WTC11 (cell line): ENCODE measurements around the gene OST4. TPM values are rescaled to one million over a fixed set of nuclear protein-coding genes. Genes with fewer than 3 reads are reported as not detected.

Experiments used
- ATAC-seq: fragments of 200-7000 bp; cut with Tn5 transposase; 2 replicates; pipeline ENCODE4 v1.10.0; 2021; ENCODE audit warnings: mild to moderate bottlenecking, moderate library complexity
- CTCF ChIA-PET: fragments of 300-600 bp; sonication (Branson Sonifier 250); formaldehyde crosslinking; loops from one replicate; lab custom pipeline; 2021; ENCODE audit warnings: antibody characterized with exemption; lab: Charles Lee
- POLR2A ChIA-PET: fragments of 350-600 bp; sonication (Branson Sonifier 250); formaldehyde crosslinking; loops from one replicate; lab custom pipeline; 2021; ENCODE audit warnings: antibody characterized with exemption; lab: Charles Lee
- DNase-seq: peaks from one replicate; pipeline ENCODE4 v3.0.0; 2021; ENCODE audit warnings: low spot score
- H3K27ac Mint-ChIP-seq: 2 replicates; pipeline ENCODE4 v1.8.0; 2021; ENCODE audit warnings: mixed read lengths
- H3K27me3 Mint-ChIP-seq: 2 replicates; pipeline ENCODE4 v1.8.0; 2021; ENCODE audit warnings: low read depth, mild to moderate bottlenecking, moderate library complexity, mixed read lengths
- H3K36me3 Mint-ChIP-seq: 2 replicates; pipeline ENCODE4 v1.8.0; 2021; ENCODE audit warnings: mixed read lengths
- H3K4me1 Mint-ChIP-seq: 2 replicates; pipeline ENCODE4 v1.8.0; 2022; ENCODE audit warnings: mixed read lengths
- H3K4me3 Mint-ChIP-seq: 2 replicates; pipeline ENCODE4 v1.8.0; 2021; ENCODE audit warnings: mild to moderate bottlenecking, moderate library complexity, mixed read lengths
- H3K9me3 Mint-ChIP-seq: 2 replicates; pipeline ENCODE4 v1.8.0; 2021; ENCODE audit warnings: mixed read lengths
- CREM ChIP-seq: sonication (generic); formaldehyde crosslinking; IDR thresholded peaks from 2 replicates; pipeline ENCODE4 v1.8.1; 2022; ENCODE audit warnings: mild to moderate bottlenecking, missing genetic modification reagents, moderate library complexity
- FOXP4 ChIP-seq: sonication (generic); formaldehyde crosslinking; IDR thresholded peaks from 2 replicates; pipeline ENCODE4 v1.8.0; 2022; ENCODE audit warnings: mild to moderate bottlenecking, missing genetic modification reagents
- JUN ChIP-seq: sonication (generic); formaldehyde crosslinking; IDR thresholded peaks from 2 replicates; pipeline ENCODE4 v1.8.0; 2023; ENCODE audit warnings: mild to moderate bottlenecking, missing genetic modification reagents
- MAX ChIP-seq: sonication (generic); formaldehyde crosslinking; IDR thresholded peaks from 2 replicates; pipeline ENCODE4 v1.8.0; 2022; ENCODE audit warnings: mild to moderate bottlenecking, missing genetic modification reagents
- OVOL2 ChIP-seq: fragments of 250-450 bp; sonication (Bioruptor Pico); IDR thresholded peaks from 2 replicates; pipeline ENCODE4 v1.9.0; 2021; ENCODE audit warnings: mild to moderate bottlenecking, borderline replicate concordance
- USF1 ChIP-seq: sonication (generic); formaldehyde crosslinking; IDR thresholded peaks from 2 replicates; pipeline ENCODE4 v1.8.0; 2022; ENCODE audit warnings: mild to moderate bottlenecking, missing genetic modification reagents
- ZBTB21 ChIP-seq: sonication (generic); formaldehyde crosslinking; IDR thresholded peaks from 2 replicates; pipeline ENCODE4 v1.8.1; 2023; ENCODE audit warnings: mild to moderate bottlenecking, missing genetic modification reagents, borderline replicate concordance
- ZNF423 ChIP-seq: fragments of 250-450 bp; sonication (Bioruptor Pico); IDR thresholded peaks from 2 replicates; pipeline ENCODE4 v2.1.2; 2022; ENCODE audit warnings: mild to moderate bottlenecking, moderate library complexity
- ZNF671 ChIP-seq: fragments of 250-450 bp; sonication (Bioruptor Pico); IDR thresholded peaks from 2 replicates; pipeline ENCODE4 v1.8.0; 2021; ENCODE audit warnings: mild to moderate bottlenecking
- total RNA-seq: library from RNA; stranded (reverse); gene quantifications from 3 replicates; pipeline ENCODE4 v1.2.3, GENCODE V29; 2021
- TF ChIP-seq, protein P1 (sequence below): sonication (generic); formaldehyde crosslinking; IDR thresholded peaks from 2 replicates; pipeline ENCODE4 v1.8.1; 2023; ENCODE audit warnings: mild to moderate bottlenecking, moderate library complexity, missing genetic modification reagents
- TF ChIP-seq, protein P2 (sequence below): sonication (generic); formaldehyde crosslinking; IDR thresholded peaks from 2 replicates; pipeline ENCODE4 v1.8.0; 2023; ENCODE audit warnings: missing genetic modification reagents, mild to moderate bottlenecking, borderline replicate concordance
- TF ChIP-seq, protein P3 (sequence below): sonication (generic); formaldehyde crosslinking; IDR thresholded peaks from 2 replicates; pipeline ENCODE4 v1.8.1; 2022; ENCODE audit warnings: low read depth, missing genetic modification reagents, borderline replicate concordance
- TF ChIP-seq, protein P4 (sequence below): sonication (generic); formaldehyde crosslinking; IDR thresholded peaks from 2 replicates; pipeline ENCODE4 v1.8.1; 2022; ENCODE audit warnings: mild to moderate bottlenecking, missing genetic modification reagents, moderate library complexity, borderline replicate concordance

The OST4 gene
- total RNA-seq, 1 experiment from 2014 or later = 210 TPM

- no peak for TF ChIP-seq CREM (CRISPR knock-in tag)
Observed at GRCh38 chr2:27072920-27073319, 1.5 kb upstream of the OST4 start (continued).

DNA sequence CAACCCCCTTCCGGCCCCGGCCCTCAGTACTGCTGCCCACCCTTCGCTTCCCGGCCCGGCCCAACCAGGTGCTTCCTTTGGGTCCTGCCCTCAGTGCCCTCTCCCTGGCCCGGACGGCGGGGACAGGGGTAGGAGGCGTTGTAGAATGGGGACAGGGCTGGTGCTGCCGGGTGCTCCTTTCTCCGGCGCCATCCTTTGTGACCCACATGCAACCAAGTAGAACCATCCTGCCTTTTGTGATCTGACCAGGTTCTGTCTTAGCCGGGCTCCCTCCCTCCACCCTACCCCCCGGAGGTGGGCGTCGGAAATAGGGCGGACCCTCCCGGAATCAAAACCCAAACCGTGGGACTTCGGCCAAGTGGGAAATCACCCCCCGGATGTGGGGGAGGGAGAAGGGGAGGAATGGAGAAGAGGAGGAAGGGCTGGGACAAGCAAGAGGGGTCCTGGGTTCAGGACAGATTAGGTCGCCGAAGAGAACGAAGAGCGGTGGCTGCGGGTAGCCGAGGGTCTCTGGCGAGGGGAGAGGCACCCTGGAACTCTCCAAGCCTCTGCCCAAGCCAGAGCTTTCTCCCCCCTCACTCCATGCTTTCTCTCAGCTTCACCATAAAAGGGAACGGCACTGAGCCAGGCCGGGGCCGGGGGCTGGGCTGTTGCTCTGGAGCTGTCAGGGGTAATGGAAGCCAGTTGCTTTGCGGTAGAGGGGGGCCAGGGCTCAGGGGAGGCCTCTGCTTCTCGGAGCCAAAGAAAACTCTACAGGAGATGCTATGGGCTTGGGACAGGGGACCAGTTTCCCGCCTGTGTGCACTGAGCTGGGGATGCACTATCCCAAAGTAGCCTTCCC lies 756 bp upstream of the OST4 start:
- Mint-ChIP-seq H3K9me3 (no peaks in the 10 kb centered on the region), H3K27ac (peak overlapping the region; percentile 84), H3K4me1 (peaks cover 11% of the 10 kb centered on the region), H3K36me3 (peaks cover 28% of the 10 kb centered on the region), H3K27me3 (peaks cover 7% of the 10 kb centered on the region), H3K4me3 (peak overlapping the region; percentile 94)
- ATAC-seq (peak; percentile 69), DNase-seq (peak; percentile 57)
- ChIA-PET POLR2A (interaction anchor here (1.0 to 3.2 kb wide), 9 partner anchors 9 to 140 kb away, joined by 3 to 27 read pairs (median 5); partner anchors contain the start of genes AGBL5, KHK, SLC5A6 and TMEM214), CTCF (interaction anchor here (0.6 to 4.5 kb wide), 16 partner anchors 9 to 226 kb away, joined by 3 to 50 read pairs (median 6); partner anchors contain the start of genes AGBL5, KHK and PREB)
- TF ChIP-seq, protein P1, sequence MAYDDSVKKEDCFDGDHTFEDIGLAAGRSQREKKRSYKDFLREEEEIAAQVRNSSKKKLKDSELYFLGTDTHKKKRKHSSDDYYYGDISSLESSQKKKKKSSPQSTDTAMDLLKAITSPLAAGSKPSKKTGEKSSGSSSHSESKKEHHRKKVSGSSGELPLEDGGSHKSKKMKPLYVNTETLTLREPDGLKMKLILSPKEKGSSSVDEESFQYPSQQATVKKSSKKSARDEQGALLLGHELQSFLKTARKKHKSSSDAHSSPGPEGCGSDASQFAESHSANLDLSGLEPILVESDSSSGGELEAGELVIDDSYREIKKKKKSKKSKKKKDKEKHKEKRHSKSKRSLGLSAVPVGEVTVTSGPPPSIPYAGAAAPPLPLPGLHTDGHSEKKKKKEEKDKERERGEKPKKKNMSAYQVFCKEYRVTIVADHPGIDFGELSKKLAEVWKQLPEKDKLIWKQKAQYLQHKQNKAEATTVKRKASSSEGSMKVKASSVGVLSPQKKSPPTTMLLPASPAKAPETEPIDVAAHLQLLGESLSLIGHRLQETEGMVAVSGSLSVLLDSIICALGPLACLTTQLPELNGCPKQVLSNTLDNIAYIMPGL (CRISPR knock-in tag) = peak; percentile 17; the same call in 1 of the 2 replicates
- TF ChIP-seq USF1 (CRISPR knock-in tag) (0 out of 2 replicates have a peak, but pooled peaks have one; percentile 17), MAX (CRISPR knock-in tag) (peak; percentile 28; the same call in 1 of the 2 replicates), ZBTB21 (CRISPR knock-in tag) (no peak)
- TF ChIP-seq, protein P2, sequence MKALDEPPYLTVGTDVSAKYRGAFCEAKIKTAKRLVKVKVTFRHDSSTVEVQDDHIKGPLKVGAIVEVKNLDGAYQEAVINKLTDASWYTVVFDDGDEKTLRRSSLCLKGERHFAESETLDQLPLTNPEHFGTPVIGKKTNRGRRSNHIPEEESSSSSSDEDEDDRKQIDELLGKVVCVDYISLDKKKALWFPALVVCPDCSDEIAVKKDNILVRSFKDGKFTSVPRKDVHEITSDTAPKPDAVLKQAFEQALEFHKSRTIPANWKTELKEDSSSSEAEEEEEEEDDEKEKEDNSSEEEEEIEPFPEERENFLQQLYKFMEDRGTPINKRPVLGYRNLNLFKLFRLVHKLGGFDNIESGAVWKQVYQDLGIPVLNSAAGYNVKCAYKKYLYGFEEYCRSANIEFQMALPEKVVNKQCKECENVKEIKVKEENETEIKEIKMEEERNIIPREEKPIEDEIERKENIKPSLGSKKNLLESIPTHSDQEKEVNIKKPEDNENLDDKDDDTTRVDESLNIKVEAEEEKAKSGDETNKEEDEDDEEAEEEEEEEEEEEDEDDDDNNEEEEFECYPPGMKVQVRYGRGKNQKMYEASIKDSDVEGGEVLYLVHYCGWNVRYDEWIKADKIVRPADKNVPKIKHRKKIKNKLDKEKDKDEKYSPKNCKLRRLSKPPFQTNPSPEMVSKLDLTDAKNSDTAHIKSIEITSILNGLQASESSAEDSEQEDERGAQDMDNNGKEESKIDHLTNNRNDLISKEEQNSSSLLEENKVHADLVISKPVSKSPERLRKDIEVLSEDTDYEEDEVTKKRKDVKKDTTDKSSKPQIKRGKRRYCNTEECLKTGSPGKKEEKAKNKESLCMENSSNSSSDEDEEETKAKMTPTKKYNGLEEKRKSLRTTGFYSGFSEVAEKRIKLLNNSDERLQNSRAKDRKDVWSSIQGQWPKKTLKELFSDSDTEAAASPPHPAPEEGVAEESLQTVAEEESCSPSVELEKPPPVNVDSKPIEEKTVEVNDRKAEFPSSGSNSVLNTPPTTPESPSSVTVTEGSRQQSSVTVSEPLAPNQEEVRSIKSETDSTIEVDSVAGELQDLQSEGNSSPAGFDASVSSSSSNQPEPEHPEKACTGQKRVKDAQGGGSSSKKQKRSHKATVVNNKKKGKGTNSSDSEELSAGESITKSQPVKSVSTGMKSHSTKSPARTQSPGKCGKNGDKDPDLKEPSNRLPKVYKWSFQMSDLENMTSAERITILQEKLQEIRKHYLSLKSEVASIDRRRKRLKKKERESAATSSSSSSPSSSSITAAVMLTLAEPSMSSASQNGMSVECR = peak; percentile 21; the same call in 1 of the 2 replicates

DNA sequence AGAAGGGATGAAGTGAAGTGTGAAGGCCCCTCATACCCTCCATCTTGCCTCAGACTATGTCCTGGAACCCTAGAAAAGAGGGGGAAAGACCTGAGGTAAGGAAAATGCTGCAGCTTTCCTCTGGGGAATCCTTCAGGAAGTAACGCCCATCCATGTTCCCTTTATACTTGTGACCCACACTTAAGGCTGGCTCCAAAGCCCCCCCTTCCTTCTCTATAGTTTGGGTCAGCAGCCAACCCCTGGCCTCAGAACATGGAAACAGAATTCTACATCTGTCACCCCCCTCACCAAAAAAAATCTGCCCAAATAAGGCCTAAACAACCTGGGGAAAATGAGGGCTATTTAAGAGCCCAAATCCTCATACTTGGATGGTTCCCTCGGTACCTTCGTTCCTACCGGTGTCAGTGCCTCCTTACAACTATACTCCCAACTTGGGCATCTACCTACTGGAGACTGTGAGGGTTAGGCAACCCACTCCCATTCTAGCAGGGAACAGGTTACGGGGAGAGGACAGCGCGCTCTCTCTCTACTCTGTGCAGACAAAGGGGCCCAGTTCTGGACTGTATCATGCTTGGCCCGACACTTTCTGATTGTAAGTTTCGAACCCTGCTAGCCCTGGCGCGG lies 689 bp downstream of the OST4 start:
- ChIA-PET POLR2A (interaction anchor here (0.6 to 3.2 kb wide), 13 partner anchors 8 to 165 kb away, joined by 3 to 27 read pairs (median 4); partner anchors contain the start of genes AGBL5, KHK, SLC5A6 and TMEM214), CTCF (interaction anchor here (0.9 to 4.5 kb wide), 14 partner anchors 10 to 225 kb away, joined by 3 to 50 read pairs (median 7); partner anchors contain the start of genes AGBL5, KHK and PREB)
- Mint-ChIP-seq H3K27ac (peak overlapping the region; percentile 90), H3K4me1 (peaks cover 11% of the 10 kb centered on the region), H3K4me3 (peak overlapping the region; percentile 98), H3K9me3 (no peaks in the 10 kb centered on the region), H3K36me3 (peaks cover 32% of the 10 kb centered on the region), H3K27me3 (no peaks in the 10 kb centered on the region; the same call in 1 of the 2 replicates)
- DNase-seq (no peak), ATAC-seq (no peak)
- no peak for TF ChIP-seq FOXP4 (CRISPR knock-in tag)
- TF ChIP-seq, protein P3, sequence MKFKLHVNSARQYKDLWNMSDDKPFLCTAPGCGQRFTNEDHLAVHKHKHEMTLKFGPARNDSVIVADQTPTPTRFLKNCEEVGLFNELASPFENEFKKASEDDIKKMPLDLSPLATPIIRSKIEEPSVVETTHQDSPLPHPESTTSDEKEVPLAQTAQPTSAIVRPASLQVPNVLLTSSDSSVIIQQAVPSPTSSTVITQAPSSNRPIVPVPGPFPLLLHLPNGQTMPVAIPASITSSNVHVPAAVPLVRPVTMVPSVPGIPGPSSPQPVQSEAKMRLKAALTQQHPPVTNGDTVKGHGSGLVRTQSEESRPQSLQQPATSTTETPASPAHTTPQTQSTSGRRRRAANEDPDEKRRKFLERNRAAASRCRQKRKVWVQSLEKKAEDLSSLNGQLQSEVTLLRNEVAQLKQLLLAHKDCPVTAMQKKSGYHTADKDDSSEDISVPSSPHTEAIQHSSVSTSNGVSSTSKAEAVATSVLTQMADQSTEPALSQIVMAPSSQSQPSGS (CRISPR knock-in tag) = no peak
- TF ChIP-seq OVOL2 = no peak
- no peak for TF ChIP-seq ZNF423
- no peak for TF ChIP-seq ZNF671 (CRISPR knock-in tag)
- TF ChIP-seq, protein P4, sequence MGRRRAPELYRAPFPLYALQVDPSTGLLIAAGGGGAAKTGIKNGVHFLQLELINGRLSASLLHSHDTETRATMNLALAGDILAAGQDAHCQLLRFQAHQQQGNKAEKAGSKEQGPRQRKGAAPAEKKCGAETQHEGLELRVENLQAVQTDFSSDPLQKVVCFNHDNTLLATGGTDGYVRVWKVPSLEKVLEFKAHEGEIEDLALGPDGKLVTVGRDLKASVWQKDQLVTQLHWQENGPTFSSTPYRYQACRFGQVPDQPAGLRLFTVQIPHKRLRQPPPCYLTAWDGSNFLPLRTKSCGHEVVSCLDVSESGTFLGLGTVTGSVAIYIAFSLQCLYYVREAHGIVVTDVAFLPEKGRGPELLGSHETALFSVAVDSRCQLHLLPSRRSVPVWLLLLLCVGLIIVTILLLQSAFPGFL (CRISPR knock-in tag) = no peak
- no peak for TF ChIP-seq JUN
